Inferior parietal cortex (tissue), 1 donor: ENCODE data around the gene SPTLC1.
A peak's percentile ranks its signal among the peaks of the same experiment; 100 is the strongest.
"Not testable (repeated sequence)": the region's sequence is repeated elsewhere in the genome, so short reads cannot be mapped to it uniquely, and the experiment has no call there.

Experiments used
- DNase-seq: peaks from one replicate; pipeline ENCODE4 v3.0.0-alpha.2; 2016; ENCODE audit errors: extremely low spot score

The SPTLC1 gene

DNA sequence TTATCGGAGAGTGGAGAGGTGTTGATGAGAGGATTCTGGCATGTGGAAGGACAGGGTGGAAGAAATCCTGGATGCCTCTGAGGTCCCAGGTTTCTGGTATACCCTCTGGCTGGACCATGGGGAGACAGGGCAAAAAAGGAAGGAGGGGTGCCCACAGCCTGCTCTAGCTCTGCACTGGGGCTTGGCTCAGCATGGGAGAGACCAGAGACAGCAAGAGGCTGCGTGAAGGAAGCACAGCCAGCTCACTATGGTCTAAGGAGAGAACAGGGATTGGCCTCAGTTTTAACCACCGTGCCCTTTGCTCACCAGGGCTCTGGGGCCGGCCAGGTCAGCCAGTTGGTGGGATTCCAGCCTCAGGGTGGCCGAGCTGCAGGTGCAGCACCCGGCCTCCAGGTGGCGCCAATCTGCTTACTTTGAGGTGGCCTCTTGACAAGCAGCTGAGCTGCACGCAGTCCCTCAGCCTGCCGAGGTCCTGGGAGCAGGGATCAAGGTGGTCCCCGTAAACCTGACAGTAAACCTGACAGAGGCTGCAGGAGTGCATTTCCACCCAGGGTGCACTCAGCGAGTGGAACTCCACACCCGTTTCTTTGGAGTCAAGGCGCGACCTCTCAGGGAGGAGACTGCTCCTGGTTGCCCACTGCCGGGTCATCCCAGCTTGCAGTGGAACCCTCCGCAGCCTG, 25.0 kb upstream of the SPTLC1 start:
- DNase-seq, result peak; percentile 50

DNA sequence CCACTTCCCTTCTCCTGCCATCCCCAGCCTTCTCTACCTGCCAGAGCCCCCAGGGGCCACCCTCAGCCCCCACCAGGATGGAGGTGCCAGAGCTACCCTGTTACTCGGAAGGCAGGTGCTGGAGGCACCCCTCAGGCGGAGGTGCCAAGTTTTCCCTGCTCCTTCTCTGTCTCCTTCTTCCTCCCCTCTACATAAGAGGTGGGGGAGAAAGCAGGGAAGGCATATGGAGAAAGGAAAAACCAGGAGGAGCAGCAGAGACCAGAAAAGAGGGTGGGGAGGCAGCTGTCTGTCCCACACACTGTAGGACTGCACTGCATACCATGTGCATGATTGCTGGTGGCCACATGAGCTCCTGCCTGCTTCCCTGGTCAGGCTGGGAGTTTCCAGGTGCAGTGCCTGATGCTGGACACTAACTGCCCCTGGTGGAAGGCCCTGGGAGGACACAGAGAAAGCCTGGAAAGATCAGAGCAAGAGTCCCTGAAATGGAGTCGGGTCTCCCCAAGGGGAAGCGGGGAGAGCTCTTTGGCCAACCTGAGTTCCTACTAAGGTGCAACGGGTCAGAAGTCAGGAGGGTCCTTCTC, 23.8 kb upstream of the SPTLC1 start:
- not testable (repeated sequence) for DNase-seq

DNA sequence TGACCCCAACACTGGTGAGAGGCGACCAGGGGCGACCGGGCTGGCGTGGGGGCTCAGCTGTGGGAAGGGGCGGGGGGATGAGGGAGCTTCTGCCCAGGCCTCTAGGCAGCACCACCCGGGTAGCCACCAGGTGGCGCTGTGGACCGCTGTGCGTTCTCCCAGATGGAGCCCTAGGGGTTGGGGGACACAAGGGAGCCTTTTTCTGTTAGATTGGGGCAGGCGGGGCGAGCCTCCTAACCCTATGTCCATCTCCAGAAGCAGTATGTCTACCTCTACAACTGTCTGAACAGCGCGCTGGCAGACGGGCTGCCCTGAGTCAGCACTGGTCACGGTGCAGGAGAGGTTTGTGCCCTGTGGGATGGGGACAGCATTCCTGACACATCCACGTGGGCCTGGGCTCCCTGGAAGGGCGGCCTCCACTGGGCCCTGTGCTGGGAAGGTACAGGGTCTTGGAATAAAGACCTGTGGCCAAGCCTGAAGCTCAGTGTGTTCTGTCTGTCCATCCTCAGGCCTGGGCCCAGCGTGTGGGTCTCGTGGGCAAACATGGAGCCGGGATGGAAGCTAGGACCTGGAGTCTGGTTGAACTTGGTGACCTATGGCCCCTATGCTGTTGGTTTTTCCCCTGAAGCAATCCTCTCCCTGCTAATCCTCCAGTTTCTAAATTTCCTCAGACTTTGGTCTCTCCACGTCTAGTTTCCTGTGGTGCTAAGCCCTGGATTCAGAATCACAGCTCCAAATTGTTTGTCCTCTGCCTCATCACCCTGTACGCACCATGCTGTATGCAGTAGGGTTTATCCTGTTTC, 23.1 kb upstream of the SPTLC1 start:
- DNase-seq, result peak; percentile 72

DNA sequence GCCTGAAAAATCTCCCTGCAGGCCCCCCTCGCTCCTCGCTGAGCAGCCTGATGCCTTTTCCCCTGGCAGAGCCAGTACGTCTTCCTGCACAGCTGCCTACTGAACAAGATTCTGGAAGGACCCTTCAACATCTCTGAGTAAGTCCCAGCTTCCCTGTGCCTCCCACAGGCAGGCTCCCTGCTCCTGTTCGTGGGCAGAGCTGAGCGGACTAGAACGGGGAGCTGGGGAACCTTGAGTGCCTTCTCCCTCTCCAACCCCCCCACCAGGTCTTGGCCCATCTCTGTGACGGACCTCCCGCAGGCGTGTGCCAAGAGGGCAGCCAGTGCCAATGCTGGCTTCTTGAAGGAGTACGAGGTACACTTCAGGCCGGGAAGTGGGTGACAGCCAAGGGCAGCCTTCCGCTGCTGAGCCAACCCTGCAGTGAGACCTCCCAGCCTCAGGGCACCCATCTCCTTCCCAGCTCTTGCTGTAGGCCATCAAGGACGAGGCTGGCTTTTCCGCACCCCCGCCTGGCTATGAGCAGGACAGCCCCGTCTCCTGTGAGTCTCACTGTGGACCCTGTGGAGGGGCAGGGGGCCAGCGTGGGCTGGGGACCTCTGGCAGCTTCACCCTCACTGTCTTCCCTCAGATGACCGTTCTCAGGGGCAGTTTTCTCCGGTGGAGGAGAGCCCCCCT, 21.1 kb upstream of the SPTLC1 start:
- no peak for DNase-seq

DNA sequence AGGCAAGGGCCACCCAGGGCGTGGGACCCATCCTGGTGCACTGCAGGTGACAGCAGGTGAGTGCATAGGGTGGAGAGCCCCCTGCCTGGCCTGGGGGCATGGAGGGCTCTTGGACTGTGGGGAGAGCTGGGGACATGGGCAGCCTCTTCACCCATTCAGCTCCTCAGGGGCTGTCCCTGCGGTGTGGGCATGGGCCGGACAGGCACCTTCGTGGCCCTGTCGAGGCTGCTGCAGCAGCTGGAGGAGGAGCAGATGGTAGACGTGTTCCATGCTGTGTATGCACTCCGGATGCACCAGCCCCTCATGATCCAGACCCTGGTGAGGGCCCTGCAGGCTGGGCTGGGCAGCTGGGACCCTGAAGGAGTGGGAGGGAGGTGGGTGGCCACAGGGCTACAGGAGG, 20.4 kb upstream of the SPTLC1 start:
- DNase-seq, result no peak

DNA sequence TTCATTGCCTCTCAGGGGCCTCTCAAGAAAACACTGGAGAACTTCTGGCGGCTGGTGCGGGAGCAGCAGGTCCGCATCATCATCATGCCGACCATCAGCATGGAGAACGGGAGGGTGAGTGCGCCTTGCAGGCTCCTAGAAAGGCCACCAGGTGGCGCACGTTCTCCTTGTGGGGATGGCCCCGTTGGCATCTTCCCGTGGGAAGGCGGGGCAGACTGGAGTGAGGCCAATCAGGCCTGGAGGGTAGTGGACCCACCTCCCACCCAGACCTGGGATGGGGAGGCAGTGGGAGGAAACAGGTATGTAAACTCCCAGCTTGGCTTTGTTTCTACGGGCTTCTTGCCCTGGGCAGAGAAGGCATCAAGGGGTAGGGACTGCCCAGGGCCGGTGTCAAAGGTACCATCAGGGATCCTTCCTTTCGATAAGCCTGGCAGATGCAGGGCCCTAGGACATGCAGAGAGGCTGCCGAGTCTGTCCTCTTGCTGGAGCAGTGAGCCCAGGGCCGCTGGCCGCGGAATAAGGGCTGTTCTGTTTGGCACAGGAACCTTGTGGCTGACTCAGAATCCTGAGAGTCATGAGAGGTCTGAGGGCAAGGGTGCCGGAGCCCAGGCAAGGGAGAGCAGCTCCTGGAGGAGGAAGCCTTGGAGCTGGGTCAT, 18.9 kb upstream of the SPTLC1 start:
- peak; percentile 82 for DNase-seq

DNA sequence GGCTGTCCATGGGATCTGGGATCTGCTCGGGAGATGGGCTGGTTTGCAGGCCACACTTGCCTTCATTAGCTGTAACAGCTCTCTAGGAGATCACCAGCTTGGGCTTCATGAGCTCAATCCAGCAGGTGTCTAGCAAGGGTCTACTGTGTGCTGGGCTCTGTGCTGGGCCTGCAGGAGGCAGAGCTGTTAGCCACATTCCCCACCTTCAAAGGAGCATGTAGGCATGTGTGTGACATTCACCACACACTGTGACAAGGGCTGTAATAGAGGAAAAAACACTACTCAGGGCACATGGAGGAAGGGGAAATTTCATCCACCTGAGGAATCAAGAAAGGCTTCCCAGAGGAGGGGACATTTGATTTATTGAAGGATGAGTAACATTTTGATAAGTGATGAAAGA, 17.7 kb upstream of the SPTLC1 start:
- DNase-seq, result not testable (repeated sequence)

DNA sequence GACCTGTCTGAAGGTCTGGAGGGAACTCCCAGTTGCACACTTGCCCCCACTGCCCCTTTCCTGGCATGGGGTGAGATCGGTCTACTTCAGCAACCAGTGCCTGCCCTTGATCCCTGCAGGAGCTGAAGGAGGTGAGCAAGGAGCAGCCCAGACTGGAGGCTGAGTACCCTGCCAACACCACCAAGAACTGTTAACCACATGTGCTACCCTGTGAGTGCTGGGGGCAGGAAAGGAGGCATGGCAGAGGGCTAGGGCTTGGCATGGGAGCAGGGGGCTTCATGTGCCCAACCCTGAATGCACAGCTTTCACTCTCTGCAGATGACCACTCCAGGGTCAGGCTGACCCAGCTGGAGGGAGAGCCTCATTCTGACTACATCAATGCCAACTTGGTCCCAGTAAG, 17.3 kb upstream of the SPTLC1 start:
- DNase-seq, result no peak

DNA sequence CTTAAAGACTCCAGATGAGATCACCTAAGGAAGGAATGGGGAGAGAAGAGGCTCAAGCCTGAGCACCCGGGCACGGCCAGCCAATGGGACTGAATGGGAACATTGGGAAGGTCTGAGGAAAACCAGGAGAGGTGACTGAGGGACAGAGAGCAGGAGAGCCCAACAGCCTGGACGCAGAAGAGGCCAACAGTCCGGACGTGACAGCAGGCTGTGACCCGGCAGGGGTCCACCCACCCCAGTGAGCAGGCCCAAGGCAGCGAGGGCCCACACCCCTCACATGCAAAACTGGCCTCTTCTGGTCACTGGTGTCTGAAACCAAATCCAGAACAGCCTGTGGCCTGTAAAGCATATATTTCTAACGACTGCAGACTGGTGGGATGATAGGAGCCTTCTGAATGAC, 7.6 kb upstream of the SPTLC1 start:
- DNase-seq, result no peak

DNA sequence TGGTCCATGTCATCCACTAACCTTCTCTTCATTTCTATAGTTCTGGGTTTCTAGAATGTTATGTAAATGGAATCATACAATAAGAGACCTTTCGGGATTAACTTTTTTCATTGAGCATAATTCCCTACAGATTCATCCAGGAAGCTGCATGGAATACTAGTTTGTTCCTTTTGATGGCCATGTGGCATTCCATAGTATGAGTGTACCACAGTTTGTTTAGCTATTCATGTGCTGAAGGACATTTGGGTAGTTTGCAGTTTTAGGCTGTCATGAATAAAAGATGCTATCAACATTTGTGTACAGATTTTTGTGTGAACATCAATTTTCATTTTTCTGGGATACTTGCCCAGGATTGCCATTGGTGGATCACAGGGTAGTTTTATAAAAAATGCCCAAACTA, 6.8 kb upstream of the SPTLC1 start:
- no peak for DNase-seq

DNA sequence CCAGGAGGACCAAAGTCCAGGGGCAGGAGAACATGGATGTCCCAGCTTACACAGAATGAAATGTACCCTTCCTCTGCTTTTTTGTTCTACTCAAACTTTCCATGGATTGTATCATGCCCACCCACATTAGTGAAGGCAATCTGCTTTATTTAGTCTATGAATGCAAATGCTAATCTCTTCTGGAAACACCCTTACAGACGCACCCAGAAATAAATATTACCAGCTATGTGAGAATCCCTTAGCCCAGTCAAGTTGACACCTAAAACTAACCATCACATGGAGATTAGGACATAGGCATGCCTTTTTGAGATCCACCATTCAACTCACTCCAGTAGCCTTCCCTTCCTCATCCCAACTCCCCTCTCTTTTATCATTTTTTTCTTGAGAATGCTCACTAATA, 6.1 kb upstream of the SPTLC1 start:
- DNase-seq, result no peak

DNA sequence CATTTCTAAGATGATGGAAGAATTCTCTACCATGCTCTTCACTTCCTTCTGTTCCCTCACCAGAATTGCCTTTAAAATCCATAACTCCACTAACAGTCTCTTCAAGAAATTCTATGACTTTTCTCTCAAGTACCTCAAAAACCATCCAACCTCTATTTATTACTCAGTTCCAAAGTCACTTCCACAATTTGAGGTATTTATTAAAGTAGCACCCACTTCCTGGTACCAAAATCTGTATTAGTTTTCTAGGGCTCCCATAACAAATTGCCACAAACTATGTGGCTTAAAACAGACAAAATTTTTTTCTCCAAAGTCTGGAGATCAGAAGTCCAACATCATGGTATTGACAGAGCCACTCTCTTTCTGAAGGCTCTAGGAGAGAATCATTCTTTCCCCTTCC, 4.9 kb upstream of the SPTLC1 start:
- no peak for DNase-seq

DNA sequence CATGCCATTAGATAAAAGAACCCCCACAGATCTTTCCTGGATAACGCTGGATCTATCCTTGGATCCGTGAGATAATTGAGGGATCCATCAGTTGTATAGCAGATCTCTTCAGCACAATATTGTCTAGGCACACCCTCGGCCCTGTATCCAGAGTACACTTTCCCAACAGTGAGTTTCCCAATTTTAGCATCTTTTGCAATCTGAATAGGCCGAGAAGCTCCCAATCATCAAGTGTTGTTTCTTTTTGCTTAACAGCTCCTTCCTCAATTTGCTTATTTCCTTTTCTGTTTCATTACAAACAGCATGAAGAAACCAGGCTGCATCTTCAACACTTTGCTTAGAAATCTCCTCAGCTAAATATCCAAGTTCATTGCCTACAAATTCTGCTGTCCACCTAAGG, 4.4 kb upstream of the SPTLC1 start:
- no peak for DNase-seq

DNA sequence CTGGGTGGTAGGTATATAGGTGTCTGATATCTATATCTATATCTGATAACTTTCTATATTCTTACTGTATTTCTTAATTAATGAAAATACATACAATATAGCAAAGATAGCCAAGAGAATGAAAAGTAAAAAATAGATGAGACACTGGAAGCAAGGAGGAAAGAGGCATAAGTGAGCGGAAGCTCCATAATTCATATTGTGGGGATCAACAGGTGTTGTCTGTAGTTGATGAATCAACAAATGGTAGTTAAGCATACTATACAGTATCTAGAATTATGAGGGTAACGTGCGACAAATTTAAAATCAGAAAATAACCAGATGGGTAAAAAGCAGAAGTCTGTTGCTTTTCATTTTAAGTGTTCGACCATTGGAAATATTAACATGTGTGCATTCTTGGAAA, 7.1 kb downstream of the SPTLC1 start:
- no peak for DNase-seq

DNA sequence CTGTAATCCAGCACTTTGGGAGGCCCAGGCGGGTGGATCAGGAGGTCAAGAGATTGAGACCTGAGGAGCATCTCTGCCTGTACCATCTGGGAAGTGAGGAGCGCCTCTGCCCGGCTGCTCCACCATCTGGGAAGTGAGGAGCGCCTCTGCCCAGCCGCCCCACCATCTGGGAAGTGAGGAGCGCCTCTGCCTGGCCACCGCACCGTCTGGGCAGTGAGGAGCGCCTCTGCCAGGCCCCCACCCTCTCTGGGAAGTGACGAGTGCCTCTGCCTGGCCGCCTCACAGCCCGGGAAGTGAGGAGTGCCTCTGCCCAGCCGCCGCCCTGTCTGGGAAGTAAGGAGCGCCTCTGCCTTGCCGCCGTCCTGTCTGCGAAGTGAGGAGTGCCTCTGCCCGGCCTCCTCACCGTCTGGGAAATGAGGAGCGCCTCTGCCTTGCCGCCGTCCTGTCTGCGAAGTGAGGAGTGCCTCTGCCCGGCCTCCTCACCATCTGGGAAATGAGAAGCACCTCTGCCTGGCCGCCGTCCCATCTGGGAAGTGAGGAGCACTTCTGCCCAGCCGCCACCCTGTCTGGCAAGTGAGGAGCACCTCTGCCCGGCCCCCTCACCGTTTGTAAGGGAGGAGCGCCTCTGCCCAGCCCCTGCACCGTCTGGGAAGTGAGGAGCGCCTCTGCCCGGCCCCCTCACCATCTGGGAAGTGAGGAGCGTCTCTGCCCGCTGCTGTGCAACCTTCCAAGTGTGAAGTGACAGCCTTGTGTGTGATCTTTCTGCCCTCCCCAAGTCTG, 9.6 kb downstream of the SPTLC1 start:
- not testable (repeated sequence) for DNase-seq

DNA sequence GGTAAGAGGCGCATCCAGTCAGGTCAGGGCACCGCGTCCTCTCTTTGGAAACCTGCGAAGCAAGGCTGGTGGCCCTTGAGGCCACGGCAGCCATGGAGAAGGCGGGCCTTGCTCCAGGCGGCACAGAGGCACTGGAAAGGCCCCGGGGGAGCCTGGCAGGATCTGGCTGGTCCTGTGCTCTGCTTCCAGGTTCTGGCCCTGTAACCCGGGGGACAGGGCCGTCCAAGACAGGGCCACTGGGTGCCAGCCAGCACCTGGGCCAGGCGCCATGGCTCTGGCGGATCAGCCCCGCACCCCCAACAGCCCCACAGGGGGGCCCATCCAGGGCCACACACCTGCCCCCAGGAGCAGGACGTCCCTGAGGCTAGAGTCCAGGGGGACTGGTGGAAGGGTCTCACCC, 11.6 kb downstream of the SPTLC1 start:
- DNase-seq, result not testable (repeated sequence)

DNA sequence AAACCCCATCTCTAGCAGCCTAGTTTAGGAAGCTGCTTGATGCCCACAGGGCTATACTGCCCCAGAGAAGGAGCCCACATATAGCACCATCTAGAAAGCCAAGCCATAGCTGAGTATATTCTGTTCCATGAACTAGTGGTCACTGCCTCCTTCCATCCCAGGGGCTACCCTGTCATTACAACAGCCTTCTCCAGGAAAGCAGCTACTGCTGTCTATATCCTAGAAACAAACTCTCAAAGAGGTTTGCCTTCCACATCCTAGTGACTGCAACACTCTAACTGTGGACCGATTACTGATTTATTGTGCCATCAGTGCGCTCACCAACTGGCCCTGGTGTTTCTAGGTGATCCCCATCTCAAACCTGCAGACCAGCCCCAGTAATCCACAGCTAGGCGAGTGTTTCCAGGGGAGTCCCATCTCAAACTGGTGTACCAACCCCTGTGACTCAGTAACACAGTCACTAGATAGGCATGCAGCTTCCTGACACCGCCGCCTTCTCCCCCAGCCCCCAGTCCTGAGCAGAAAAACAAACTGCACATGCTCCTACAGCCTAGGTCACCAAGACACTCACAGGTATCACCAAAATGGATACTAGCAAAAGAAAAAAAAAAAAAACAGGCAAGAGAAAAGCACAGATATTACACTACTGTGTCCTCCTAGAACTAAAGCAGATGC, 14.8 kb downstream of the SPTLC1 start:
- DNase-seq, result no peak

DNA sequence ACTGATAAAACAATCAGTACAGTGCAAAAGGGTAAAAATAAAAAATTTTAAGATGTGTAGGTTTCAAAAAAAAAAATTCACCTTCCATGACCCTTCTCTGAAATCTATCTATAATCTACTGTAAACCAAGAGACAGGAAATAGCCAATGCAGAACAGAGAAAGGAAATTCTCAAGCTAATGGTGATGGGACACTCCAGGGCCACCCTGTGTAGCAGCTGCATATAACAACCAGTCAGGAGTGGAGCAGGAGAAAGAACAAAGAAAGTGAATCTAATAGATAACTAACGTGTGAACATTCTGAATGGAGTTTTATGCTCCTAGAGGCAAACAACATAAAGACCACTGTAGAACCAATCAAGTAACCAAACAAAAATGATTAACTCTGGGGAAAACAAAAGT, 16.6 kb downstream of the SPTLC1 start:
- DNase-seq, result no peak

DNA sequence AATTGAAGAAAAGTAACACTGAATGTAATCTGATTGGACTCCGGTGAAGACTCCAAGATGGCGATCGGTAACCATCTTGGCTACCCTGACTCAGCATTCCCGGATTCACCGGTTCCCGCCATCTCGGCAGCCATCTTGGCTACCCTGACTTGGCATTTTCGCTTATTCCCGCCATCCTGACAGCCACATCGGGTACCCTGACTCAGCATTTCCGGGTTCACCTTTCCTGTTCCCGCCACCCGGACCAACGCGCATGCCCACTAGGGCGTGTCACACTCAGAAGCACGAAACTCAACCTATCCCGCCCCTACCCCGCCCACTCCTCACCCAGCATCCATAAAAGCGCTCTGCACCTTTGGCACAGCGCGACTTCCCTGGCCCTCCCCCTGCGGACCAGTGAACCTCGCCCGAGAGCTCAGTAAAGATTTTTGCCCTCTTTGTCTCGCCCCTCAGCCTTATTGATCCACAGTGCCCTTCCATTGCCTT, 17.2 kb downstream of the SPTLC1 start:
- DNase-seq, result peak; percentile 60

DNA sequence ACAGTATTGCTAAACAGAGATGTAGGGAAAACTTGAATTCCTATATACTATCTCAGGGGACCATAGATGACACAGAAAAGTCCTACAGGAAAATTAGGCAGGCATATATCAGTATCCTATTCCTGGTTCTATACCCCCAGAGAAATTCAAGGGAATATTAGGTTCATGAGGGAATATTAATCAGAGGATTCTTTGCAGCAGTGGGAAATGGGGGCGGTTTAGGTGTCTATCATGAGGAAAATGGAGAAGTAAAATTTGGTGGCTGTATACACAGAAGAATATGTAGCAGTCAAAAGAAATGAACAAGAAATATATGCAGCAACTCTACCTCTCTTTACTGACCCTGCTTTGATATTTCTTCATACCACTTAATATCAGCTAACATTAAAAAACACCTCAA, 20.0 kb downstream of the SPTLC1 start:
- DNase-seq, result no peak
